Measurements from ENCODE around the gene SIGLEC8. TPM values are rescaled to one million over a fixed set of nuclear protein-coding genes. Genes with fewer than 3 reads are reported as not detected.

SIGLEC8 gene
- total RNA-seq, 2 experiments from 2014 or later = not detected

DNA sequence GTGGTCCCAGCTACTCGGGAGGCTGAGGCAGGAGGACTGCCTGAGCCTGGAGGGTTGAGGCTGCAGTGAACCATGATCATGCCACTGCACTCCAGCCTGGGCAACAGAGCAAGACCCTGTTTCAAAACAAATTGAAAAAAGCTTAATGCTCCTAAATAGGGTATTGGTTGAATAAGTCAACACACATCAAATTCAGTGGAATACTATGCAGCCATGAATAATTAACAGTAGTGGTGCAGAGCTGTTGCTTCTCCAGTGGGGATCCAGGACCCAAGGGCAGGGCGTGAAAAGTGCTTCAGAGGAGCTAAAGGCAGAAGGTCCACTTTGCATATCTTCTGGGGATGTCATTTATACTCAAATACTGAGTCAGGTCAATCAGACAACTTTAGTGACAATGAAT, 18.2 kb downstream of the SIGLEC8 start:
- BruUV-seq (replicated peaks) = no TSS peak
- Histone ChIP-seq H3K79me2 (ENCODE audit: insufficient read depth, low read depth, low read length) (no peaks in the 10 kb centered on the region), H3K9me3 (ENCODE audit: low read length) (no peaks in the 10 kb centered on the region), H3K9me2 (ENCODE audit: insufficient read depth, low read length) (no peaks in the 10 kb centered on the region), H3K4me1 (ENCODE audit: insufficient read depth, low read length, poor library complexity, severe bottlenecking) (peaks cover 18% of the 10 kb centered on the region), H3K36me3 (ENCODE audit: insufficient read depth, low read length) (no peaks in the 10 kb centered on the region), H2AFZ (ENCODE audit: low read length) (no peak overlapping the region), H3K4me2 (ENCODE audit: low read length) (no peak overlapping the region), H3K4me3 (ENCODE audit: low read depth, low read length, poor library complexity, severe bottlenecking) (no peak overlapping the region), H3K27ac (ENCODE audit: low read depth, low read length, poor library complexity, severe bottlenecking) (no peak overlapping the region), H4K20me1 (ENCODE audit: insufficient read depth, low read length) (no peaks in the 10 kb centered on the region)
- POLR2A ChIA-PET = interaction anchor here (0.5 kb wide), 1 partner anchor 10 kb away, joined by 3 read pairs; no protein-coding TSS in a partner anchor
- CTCF ChIA-PET (ENCODE audit: unreplicated experiment) = no interaction called here
- intact Hi-C loops (cut with micrococcal nuclease; ENCODE audit: unreplicated experiment) = no loop called here
- no peak for DNase-seq (ENCODE audit: low spot score)
- TF ChIP-seq EZH2phosphoT487 (IDR thresholded peaks at IDR 0.05; ENCODE audit: borderline replicate concordance, low read depth, low read length) = no peak
- TF ChIP-seq, protein P1, sequence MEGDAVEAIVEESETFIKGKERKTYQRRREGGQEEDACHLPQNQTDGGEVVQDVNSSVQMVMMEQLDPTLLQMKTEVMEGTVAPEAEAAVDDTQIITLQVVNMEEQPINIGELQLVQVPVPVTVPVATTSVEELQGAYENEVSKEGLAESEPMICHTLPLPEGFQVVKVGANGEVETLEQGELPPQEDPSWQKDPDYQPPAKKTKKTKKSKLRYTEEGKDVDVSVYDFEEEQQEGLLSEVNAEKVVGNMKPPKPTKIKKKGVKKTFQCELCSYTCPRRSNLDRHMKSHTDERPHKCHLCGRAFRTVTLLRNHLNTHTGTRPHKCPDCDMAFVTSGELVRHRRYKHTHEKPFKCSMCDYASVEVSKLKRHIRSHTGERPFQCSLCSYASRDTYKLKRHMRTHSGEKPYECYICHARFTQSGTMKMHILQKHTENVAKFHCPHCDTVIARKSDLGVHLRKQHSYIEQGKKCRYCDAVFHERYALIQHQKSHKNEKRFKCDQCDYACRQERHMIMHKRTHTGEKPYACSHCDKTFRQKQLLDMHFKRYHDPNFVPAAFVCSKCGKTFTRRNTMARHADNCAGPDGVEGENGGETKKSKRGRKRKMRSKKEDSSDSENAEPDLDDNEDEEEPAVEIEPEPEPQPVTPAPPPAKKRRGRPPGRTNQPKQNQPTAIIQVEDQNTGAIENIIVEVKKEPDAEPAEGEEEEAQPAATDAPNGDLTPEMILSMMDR (conservative IDR thresholded peaks at IDR 0.05; ENCODE audit: low read length) = no peak

DNA sequence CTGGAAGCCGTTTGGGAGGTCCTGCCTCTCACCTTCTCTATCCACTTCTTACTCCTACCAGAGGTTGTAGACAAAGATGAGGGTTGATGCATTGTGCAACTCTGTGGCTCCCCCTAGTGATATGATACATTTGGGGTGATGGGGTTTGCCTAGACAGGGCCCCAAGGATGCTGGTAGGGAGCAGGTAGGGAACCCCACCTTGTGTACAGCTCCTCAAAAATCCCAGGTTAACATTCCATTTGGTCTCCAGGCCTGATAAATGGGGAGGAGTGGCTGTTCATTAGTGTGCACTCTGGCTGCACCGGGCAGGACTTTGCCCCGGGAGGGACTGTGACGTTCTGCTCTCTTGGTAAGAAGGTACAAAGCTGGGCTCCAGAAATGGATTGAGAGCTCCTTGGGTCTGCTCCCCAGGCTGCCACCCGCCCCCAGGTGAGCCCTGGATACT, 19.2 kb downstream of the SIGLEC8 start:
- no peaks in the 10 kb centered on the region for H3K36me3 ChIP-seq (ENCODE audit: insufficient read depth, low read length)
- H4K20me1 ChIP-seq (ENCODE audit: insufficient read depth, low read length) = no peaks in the 10 kb centered on the region
- H3K9me3 ChIP-seq (ENCODE audit: low read length) = no peaks in the 10 kb centered on the region
- TF ChIP-seq, protein P1 (conservative IDR thresholded peaks at IDR 0.05; ENCODE audit: low read length) = peak; percentile 84
- no peak for TF ChIP-seq EZH2phosphoT487 (IDR thresholded peaks at IDR 0.05; ENCODE audit: borderline replicate concordance, low read depth, low read length)
- POLR2A ChIA-PET = no interaction called here
- peak; percentile 58 for DNase-seq (ENCODE audit: low spot score)
- CTCF ChIA-PET (ENCODE audit: unreplicated experiment) = no interaction called here
- intact Hi-C loops (cut with micrococcal nuclease; ENCODE audit: unreplicated experiment) = loop anchor here (1.0 to 2.0 kb wide), 2 partner anchors 22 to 100 kb away; partner anchors contain the start of gene SIGLEC10
- H3K9me2 ChIP-seq (ENCODE audit: insufficient read depth, low read length) = no peaks in the 10 kb centered on the region
- H3K4me3 ChIP-seq (ENCODE audit: low read depth, low read length, poor library complexity, severe bottlenecking) = no peak overlapping the region
- no peaks in the 10 kb centered on the region for H3K79me2 ChIP-seq (ENCODE audit: insufficient read depth, low read depth, low read length)
- no TSS peak for BruUV-seq (replicated peaks)
- no peak overlapping the region for H3K27ac ChIP-seq (ENCODE audit: low read depth, low read length, poor library complexity, severe bottlenecking)
- H3K4me2 ChIP-seq (ENCODE audit: low read length) = no peak overlapping the region
- H2AFZ ChIP-seq (ENCODE audit: low read length) = no peak overlapping the region
- H3K4me1 ChIP-seq (ENCODE audit: insufficient read depth, low read length, poor library complexity, severe bottlenecking) = peaks cover 18% of the 10 kb centered on the region

DNA sequence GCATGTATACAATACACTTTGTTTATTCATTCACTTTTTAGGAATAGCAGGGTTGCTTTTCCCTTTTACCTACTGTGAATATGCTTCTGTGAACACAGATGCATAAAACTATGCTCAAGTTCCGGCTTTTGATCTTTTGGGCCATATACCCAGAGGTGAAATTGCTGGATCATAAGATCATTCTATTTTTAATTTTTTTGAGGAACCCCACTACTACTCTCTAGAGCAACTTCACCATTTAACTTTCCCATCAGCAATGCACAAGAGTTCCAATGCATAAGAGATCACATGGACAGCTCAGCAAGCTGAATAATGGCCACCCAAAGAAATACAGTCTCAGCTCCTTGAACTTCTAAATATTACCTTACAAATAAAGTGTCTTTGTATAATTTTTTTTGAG, 23.8 kb downstream of the SIGLEC8 start:
- CTCF ChIA-PET (ENCODE audit: unreplicated experiment) = no interaction called here
- no peak for TF ChIP-seq EZH2phosphoT487 (IDR thresholded peaks at IDR 0.05; ENCODE audit: borderline replicate concordance, low read depth, low read length)
- TF ChIP-seq, protein P1 (conservative IDR thresholded peaks at IDR 0.05; ENCODE audit: low read length) = no peak

More for the DNA sequence above, 23.8 kb downstream of the SIGLEC8 start:
- H3K79me2 ChIP-seq (ENCODE audit: insufficient read depth, low read depth, low read length) = no peaks in the 10 kb centered on the region
- no peaks in the 10 kb centered on the region for H3K36me3 ChIP-seq (ENCODE audit: insufficient read depth, low read length)
- H3K4me3 ChIP-seq (ENCODE audit: low read depth, low read length, poor library complexity, severe bottlenecking) = no peak overlapping the region
- intact Hi-C loops (cut with micrococcal nuclease; ENCODE audit: unreplicated experiment) = no loop called here
- H3K27ac ChIP-seq (ENCODE audit: low read depth, low read length, poor library complexity, severe bottlenecking) = no peak overlapping the region
- BruUV-seq (replicated peaks) = no TSS peak
- no peaks in the 10 kb centered on the region for H3K4me1 ChIP-seq (ENCODE audit: insufficient read depth, low read length, poor library complexity, severe bottlenecking)
- POLR2A ChIA-PET = no interaction called here
- H2AFZ ChIP-seq (ENCODE audit: low read length) = no peak overlapping the region
- no peaks in the 10 kb centered on the region for H4K20me1 ChIP-seq (ENCODE audit: insufficient read depth, low read length)
- H3K9me2 ChIP-seq (ENCODE audit: insufficient read depth, low read length) = no peaks in the 10 kb centered on the region
- DNase-seq (ENCODE audit: low spot score) = no peak
- H3K4me2 ChIP-seq (ENCODE audit: low read length) = no peak overlapping the region
- no peaks in the 10 kb centered on the region for H3K9me3 ChIP-seq (ENCODE audit: low read length)
